NT2/D1 (cell line): ENCODE results near the gene RNF111.
"Not testable (repeated sequence)": the region's sequence is repeated elsewhere in the genome, so short reads cannot be mapped to it uniquely, and the experiment has no call there.

ENCODE experiments used
- SUZ12 ChIP-seq: IDR thresholded peaks from 2 replicates; pipeline ENCODE4 v1.6.1; 2011; ENCODE audit not compliant: insufficient read length, insufficient read depth; ENCODE audit errors: extremely low read depth
- ZNF274 ChIP-seq: IDR thresholded peaks from 2 replicates; pipeline ENCODE4 v1.6.1; 2011; ENCODE audit warnings: mild to moderate bottlenecking, low read depth, low read length

DNA sequence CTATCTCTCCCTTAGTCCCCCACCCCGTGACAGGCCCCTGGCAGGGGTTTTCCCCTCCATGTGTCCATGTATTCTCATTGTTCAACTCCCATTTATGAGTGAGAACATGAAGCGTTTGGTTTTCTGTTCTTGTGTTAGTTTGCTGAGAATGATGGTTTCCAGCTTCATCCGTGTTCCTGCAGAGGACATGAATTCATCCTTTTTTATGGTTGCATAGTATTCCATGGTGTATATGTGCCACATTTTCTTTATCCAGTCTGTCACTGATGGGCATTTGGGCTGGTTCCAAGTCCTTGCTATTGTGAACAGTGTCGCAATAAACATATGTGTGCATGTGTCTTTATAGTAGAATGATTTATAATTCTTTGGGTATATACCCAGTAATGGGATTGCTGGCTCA lies 138.2 kb downstream of the RNF111 start:
- TF ChIP-seq ZNF274, SUZ12: not testable (repeated sequence)
